Lung (tissue), 16 donors: ENCODE measurements around the gene NAALAD2. TPM values are rescaled to one million over a fixed set of nuclear protein-coding genes. Genes with fewer than 3 reads are reported as not detected.
A peak's percentile ranks its signal among the peaks of the same experiment; 100 is the strongest.
"Not testable (repeated sequence)": the region's sequence is repeated elsewhere in the genome, so short reads cannot be mapped to it uniquely, and the experiment has no call there.

Experiments
- ATAC-seq: fragments of 200-7000 bp; cut with Tn5 transposase; one replicate; pipeline ENCODE4 v1.9.1; 2020; ENCODE audit warnings: moderate number of reproducible peaks; ENCODE audit not compliant: insufficient read depth, low FRiP score
- DNase-seq, 3 donors: peaks; one replicate each; pipeline ENCODE4 v3.0.0-alpha.2; 2013 to 2017
- H3K27ac ChIP-seq, 2 donors: one replicate each; pipeline ENCODE4 v1.5.1; 2013; ENCODE audit warnings: mild to moderate bottlenecking in 2 of 2, moderate library complexity in 2 of 2, control low read depth in 1 of 2, inconsistent platforms in 1 of 2, low read depth in 1 of 2, low read length in 1 of 2
- H3K27me3 ChIP-seq, 3 donors: one replicate each; pipeline ENCODE4 v1.5.1; 2013; ENCODE audit warnings: low read length in 2 of 3; ENCODE audit not compliant: control insufficient read depth in 3 of 3, insufficient read depth in 3 of 3
- H3K36me3 ChIP-seq, 4 donors: one replicate each; pipeline ENCODE4 v1.5.1; 2013; ENCODE audit warnings: low read length in 4 of 4, mild to moderate bottlenecking in 1 of 4, moderate library complexity in 1 of 4; ENCODE audit not compliant: control insufficient read depth in 4 of 4, insufficient read depth in 4 of 4
- H3K4me1 ChIP-seq, 5 donors: one replicate each; pipeline ENCODE4 v1.5.1; 2013; ENCODE audit warnings: low read length in 5 of 5, mild to moderate bottlenecking in 2 of 5, moderate library complexity in 1 of 5; ENCODE audit not compliant: control insufficient read depth in 5 of 5, insufficient read depth in 5 of 5
- H3K4me3 ChIP-seq: one replicate; pipeline ENCODE4 v1.5.1; 2013; ENCODE audit warnings: mild to moderate bottlenecking, control low read depth, moderate library complexity
- H3K9ac ChIP-seq, 2 donors: one replicate each; pipeline ENCODE4 v1.5.1; 2013; ENCODE audit warnings: low read length in 2 of 2, control low read depth in 1 of 2; ENCODE audit not compliant: insufficient read depth in 1 of 2
- H3K9me3 ChIP-seq, 4 donors: one replicate each; pipeline ENCODE4 v1.5.1; 2013; ENCODE audit warnings: low read length in 3 of 4, mild to moderate bottlenecking in 1 of 4, moderate library complexity in 1 of 4; ENCODE audit not compliant: control insufficient read depth in 4 of 4, insufficient read depth in 3 of 4
- WGBS, 2 donors: extraction: QIAGEN DNeasy Blood & Tissue Kit; methylation state at CpG; one replicate each; pipeline ENCODE4 v1.1.7; 2013; 5-methylcytosine and 5-hydroxymethylcytosine counted together
- long read RNA-seq, 5 donors: transcript quantifications; one replicate each; lab custom pipeline, GENCODE V29; 2026
- polyA plus RNA-seq, 2 donors: library from polyadenylated mRNA; stranded (reverse); fragments of 200-250 nt; gene quantifications; one replicate each; pipeline ENCODE4 v1.2.1, GENCODE V29; 2013
- total RNA-seq, 2 donors: library from RNA; depleted of rRNA in 1 of 2; stranded (reverse); fragments of >200 nt in 1 of 2; gene quantifications; one replicate each; pipeline ENCODE4 v1.2.1, GENCODE V29; 2014 to 2021
- TF ChIP-seq, protein P1 (sequence below): IDR thresholded peaks from 2 replicates; pipeline ENCODE4 v1.5.1; 2012; ENCODE audit warnings: mild to moderate bottlenecking; ENCODE audit errors: control extremely low read depth, extremely low read depth
- donor health status: control.
- donor health status: control.
- donor health status: Bipolar disorder and iron deficiency.
- donor health status: healthy.
- donor health status: DM: yes; HTN: yes; CAD: no.

NAALAD2 gene
- 10 to 100 TPM in 1 of 2 donors, under 1 TPM in 1; 0.86 to 32.0 TPM for total RNA-seq
- under 1 TPM; 0.14 to 0.49 TPM for polyA plus RNA-seq
- long read RNA-seq, donor 1, partial matches to known transcripts, result 8 of 12 reads
- long read RNA-seq, donor 1, other reads (novel, unspliced or antisense), result 0 of 12 reads
- long read RNA-seq, donor 2, partial matches to known transcripts, result 0 of 2 reads
- long read RNA-seq, donor 2, other reads (novel, unspliced or antisense), result 0 of 2 reads
- long read RNA-seq, donor 3, partial matches to known transcripts, result 0 of 2 reads
- long read RNA-seq, donor 3, other reads (novel, unspliced or antisense), result 0 of 2 reads
- long read RNA-seq, donor 4, result 0 reads
- long read RNA-seq, donor 5, partial matches to known transcripts, result 16 of 21 reads
- long read RNA-seq, donor 5, other reads (novel, unspliced or antisense), result 0 of 21 reads

DNA sequence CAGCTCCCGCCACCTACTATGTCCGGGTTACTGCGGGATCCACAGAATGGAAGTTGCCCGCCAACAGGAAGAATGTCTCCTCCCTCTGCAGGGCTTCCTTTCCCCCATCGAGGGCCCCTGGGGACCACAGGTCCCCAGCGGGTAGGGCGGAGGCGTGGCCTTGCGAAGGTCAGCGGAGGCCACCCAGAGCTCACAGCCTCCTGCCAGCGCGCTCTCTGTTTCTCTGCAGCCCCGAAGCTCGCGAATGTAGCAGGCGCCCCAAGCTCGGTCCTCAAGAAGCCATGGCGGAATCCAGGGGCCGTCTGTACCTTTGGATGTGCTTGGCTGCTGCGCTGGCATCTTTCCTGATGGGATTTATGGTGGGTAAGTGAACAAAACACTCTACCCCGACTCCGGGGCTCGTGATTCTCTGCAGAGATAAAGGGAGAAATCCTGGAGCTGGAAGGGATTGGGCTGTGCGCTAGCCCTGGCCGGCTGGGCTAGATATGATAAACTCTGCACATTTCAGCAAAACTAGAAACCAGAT is at the start of gene NAALAD2:
NAALAD2 (plus strand) TSS at position 186 of the 526 bp plus-strand sequence; CDS start at position 282, 96 bp downstream.
- Histone ChIP-seq H3K27me3 (no peaks in the 10 kb centered on the region), H3K36me3 (peaks cover 0 to 6% (median 2%) of the 10 kb centered on the region in 4 donors), H3K27ac (no peak within 1 kb of the TSS), H3K9ac (peak within 1 kb of the TSS; percentile 41 to 85), H3K4me3 (peak within 1 kb of the TSS; percentile 23), H3K4me1 (peaks cover 0 to 13% (median 2%) of the 10 kb centered on the region in 5 donors), H3K9me3 (no peaks in the 10 kb centered on the region)
- DNase-seq, result peak; percentile 89 to 93 (median 91)
- ATAC-seq, result peak; percentile 51
- TF ChIP-seq, protein P1, sequence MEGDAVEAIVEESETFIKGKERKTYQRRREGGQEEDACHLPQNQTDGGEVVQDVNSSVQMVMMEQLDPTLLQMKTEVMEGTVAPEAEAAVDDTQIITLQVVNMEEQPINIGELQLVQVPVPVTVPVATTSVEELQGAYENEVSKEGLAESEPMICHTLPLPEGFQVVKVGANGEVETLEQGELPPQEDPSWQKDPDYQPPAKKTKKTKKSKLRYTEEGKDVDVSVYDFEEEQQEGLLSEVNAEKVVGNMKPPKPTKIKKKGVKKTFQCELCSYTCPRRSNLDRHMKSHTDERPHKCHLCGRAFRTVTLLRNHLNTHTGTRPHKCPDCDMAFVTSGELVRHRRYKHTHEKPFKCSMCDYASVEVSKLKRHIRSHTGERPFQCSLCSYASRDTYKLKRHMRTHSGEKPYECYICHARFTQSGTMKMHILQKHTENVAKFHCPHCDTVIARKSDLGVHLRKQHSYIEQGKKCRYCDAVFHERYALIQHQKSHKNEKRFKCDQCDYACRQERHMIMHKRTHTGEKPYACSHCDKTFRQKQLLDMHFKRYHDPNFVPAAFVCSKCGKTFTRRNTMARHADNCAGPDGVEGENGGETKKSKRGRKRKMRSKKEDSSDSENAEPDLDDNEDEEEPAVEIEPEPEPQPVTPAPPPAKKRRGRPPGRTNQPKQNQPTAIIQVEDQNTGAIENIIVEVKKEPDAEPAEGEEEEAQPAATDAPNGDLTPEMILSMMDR, result no peak
- 1 to 2% methylated on average over 25 of the region's 25 CpGs for WGBS, 2 donors

DNA sequence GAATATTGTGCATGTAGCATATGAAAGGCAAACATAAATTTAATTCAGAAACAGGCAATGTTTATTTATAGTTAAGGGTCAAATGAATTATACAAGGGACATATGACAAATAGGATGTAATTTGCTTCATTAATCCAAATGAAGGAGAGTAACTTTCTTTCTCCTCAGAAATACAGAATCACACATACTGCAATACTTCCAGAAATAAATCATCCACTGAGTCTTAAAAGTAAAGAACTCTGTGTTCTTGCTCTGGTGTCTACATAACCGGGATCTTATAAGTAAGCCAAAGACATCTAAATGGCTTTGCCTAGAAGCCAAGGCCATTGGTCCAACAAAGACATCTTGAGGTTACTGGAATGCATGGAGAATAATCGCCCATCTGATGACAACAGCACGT is 48.8 kb upstream of the NAALAD2 start, which contains the start of gene UBTFL1:
UBTFL1 (plus strand) TSS at position 301 of the 400 bp plus-strand sequence; CDS start at position 301, 0 bp downstream.
- not testable (repeated sequence) for H3K4me3 ChIP-seq, ATAC-seq, H3K36me3 ChIP-seq, H3K4me1 ChIP-seq, H3K9ac ChIP-seq, H3K9me3 ChIP-seq, H3K27ac ChIP-seq, H3K27me3 ChIP-seq, DNase-seq
- WGBS, 2 donors, result 83 to 85% methylated on average over 2 to 3 of the region's 3 CpGs

DNA sequence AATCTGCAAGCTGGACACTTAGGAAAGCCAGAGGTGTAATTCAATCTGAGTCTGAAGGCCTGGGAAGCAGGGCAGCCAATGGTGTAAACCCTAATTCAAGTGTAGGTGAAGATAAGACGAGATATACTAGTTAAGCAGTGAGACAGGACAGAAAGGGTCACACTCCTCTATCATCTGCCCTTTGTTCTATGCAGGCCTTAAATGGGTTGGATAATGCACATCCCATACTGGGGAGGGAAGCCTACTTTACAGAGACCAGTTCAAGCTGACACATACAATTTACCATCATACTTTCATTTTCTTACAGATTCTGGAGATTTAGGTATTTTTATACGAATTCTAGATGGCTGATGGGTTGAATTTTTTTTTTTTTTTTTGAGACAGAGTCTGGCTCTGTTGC is 45.7 kb upstream of the NAALAD2 start:
- WGBS, 2 donors, result 59 to 68% methylated on average over 2 of the region's 2 CpGs
- not testable (repeated sequence) for H3K9me3 ChIP-seq, H3K27me3 ChIP-seq, DNase-seq, ATAC-seq, H3K36me3 ChIP-seq, H3K4me1 ChIP-seq, H3K9ac ChIP-seq, H3K27ac ChIP-seq, H3K4me3 ChIP-seq

DNA sequence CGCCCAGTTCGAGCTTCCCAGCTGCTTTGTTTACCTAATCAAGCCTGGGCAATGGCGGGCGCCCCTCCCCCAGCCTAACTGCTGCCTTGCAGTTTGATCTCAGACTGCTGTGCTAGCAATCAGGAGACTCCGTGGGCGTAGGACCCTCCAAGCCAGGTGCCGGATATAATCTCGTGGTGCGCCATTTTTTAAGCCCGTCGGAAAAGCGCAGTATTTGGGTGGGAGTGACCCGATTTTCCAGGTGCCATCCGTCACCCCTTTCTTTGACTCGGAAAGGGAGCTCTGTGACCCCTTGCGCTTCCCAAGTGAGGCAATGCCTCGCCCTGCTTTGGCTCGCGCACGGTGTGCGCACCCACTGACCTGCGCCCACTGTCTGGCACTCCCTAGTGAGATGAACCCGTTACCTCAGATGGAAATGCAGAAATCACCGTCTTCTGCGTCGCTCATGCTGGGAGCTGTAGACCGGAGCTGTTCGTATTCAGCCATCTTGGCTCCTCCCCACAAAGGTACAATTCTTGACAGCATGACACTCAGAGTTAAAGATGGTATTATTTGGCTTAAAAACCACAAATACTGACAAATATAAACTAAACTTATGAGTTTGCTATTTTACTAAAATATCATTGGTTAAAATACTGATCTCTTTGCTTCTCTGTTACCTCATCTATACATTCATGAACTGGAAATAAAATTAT is 39.1 kb upstream of the NAALAD2 start:
- not testable (repeated sequence) for H3K4me3 ChIP-seq, H3K36me3 ChIP-seq, H3K4me1 ChIP-seq, H3K9me3 ChIP-seq, H3K27ac ChIP-seq, H3K9ac ChIP-seq, H3K27me3 ChIP-seq, DNase-seq, ATAC-seq
- WGBS, 2 donors, result 94 to 96% methylated on average over 21 to 24 of the region's 28 CpGs

GRCh38 chr11:90098261-90098660 is 36.2 kb upstream of the NAALAD2 start:
- H3K27ac ChIP-seq, H3K9ac ChIP-seq, H3K4me3 ChIP-seq, H3K36me3 ChIP-seq, H3K27me3 ChIP-seq, DNase-seq, H3K4me1 ChIP-seq, H3K9me3 ChIP-seq, ATAC-seq: not testable (repeated sequence)
- 78 to 82% methylated on average over 4 of the region's 4 CpGs for WGBS, 2 donors
